Measurements from ENCODE around the gene PPM1B.
A peak's percentile ranks its signal among the peaks of the same experiment; 100 is the strongest.
"Not testable (repeated sequence)": the region's sequence is repeated elsewhere in the genome, so short reads cannot be mapped to it uniquely, and the experiment has no call there.

The PPM1B gene

GRCh38 chr2:44167908-44168680 is 581 bp upstream of the PPM1B start:
- Histone ChIP-seq H3K9me3 (no peaks in the 10 kb centered on the region), H3K36me3 (no peaks in the 10 kb centered on the region), H3K27me3 (no peaks in the 10 kb centered on the region), H3K4me1 (ENCODE audit: control insufficient read depth in 1 of 2, insufficient read depth in 1 of 2, low read depth in 1 of 2, low read length in 1 of 2) (peaks cover 53 to 56% of the 10 kb centered on the region in 2 experiments), H3K27ac (peak overlapping the region; percentile 97), H3K4me3 (ENCODE audit: low read depth in 1 of 2, low read length in 1 of 2) (peak overlapping the region; percentile 93 to 98)
- peak; percentile 15 for TF ChIP-seq CTCF (IDR thresholded peaks at IDR 0.05)

GRCh38 chr2:44169155-44169898 is 652 bp downstream of the PPM1B start:
- peaks cover 41 to 50% of the 10 kb centered on the region in 2 experiments for H3K4me1 ChIP-seq (ENCODE audit: control insufficient read depth in 1 of 2, insufficient read depth in 1 of 2, low read depth in 1 of 2, low read length in 1 of 2)
- peak overlapping the region; percentile 81 to 93 for H3K4me3 ChIP-seq (ENCODE audit: low read depth in 1 of 2, low read length in 1 of 2)
- H3K27ac ChIP-seq, result peak overlapping the region; percentile 97
- no peaks in the 10 kb centered on the region for H3K36me3 ChIP-seq
- no peaks in the 10 kb centered on the region for H3K27me3 ChIP-seq
- TF ChIP-seq CTCF (IDR thresholded peaks at IDR 0.05), result no peak
- H3K9me3 ChIP-seq, result no peaks in the 10 kb centered on the region

- no peaks in the 10 kb centered on the region for H3K27me3 ChIP-seq
- peak overlapping the region; percentile 97 for H3K27ac ChIP-seq
- peak overlapping the region; percentile 81 to 93 for H3K4me3 ChIP-seq (ENCODE audit: low read depth in 1 of 2, low read length in 1 of 2)
- H3K9me3 ChIP-seq, result no peaks in the 10 kb centered on the region
- no peaks in the 10 kb centered on the region for H3K36me3 ChIP-seq
- H3K4me1 ChIP-seq (ENCODE audit: control insufficient read depth in 1 of 2, insufficient read depth in 1 of 2, low read depth in 1 of 2, low read length in 1 of 2), result peaks cover 35 to 46% of the 10 kb centered on the region in 2 experiments
- TF ChIP-seq CTCF (IDR thresholded peaks at IDR 0.05), result no peak
Observed at GRCh38 chr2:44170311-44170717, 1.6 kb downstream of the PPM1B start.

GRCh38 chr2:44171018-44171417 is 2.3 kb downstream of the PPM1B start:
- Histone ChIP-seq H3K9me3 (no peaks in the 10 kb centered on the region), H3K4me1 (ENCODE audit: control insufficient read depth in 1 of 2, insufficient read depth in 1 of 2, low read depth in 1 of 2, low read length in 1 of 2) (peaks cover 35 to 51% of the 10 kb centered on the region in 2 experiments), H3K27me3 (no peaks in the 10 kb centered on the region), H3K4me3 (ENCODE audit: low read depth in 1 of 2, low read length in 1 of 2) (peak overlapping the region; percentile 81 to 93), H3K27ac (peak overlapping the region; percentile 97), H3K36me3 (no peaks in the 10 kb centered on the region)
- TF ChIP-seq CTCF (IDR thresholded peaks at IDR 0.05), result no peak

- H3K36me3 ChIP-seq, H3K9me3 ChIP-seq, H3K27me3 ChIP-seq: not testable (repeated sequence)
- H3K4me3 ChIP-seq (ENCODE audit: low read depth in 1 of 2, low read length in 1 of 2), result peak overlapping the region; percentile 81 to 93
- peak overlapping the region; percentile 97 for H3K27ac ChIP-seq
- H3K4me1 ChIP-seq (ENCODE audit: control insufficient read depth in 1 of 2, insufficient read depth in 1 of 2, low read depth in 1 of 2, low read length in 1 of 2), result peaks cover 35 to 55% of the 10 kb centered on the region in 2 experiments
Observed at GRCh38 chr2:44171442-44171841, 2.8 kb downstream of the PPM1B start.

- H3K27ac ChIP-seq, result peak overlapping the region; percentile 12
- H3K4me3 ChIP-seq (ENCODE audit: low read depth in 1 of 2, low read length in 1 of 2), result no peak overlapping the region
- no peaks in the 10 kb centered on the region for H3K36me3 ChIP-seq
- H3K27me3 ChIP-seq, result no peaks in the 10 kb centered on the region
- no peak for TF ChIP-seq CTCF (IDR thresholded peaks at IDR 0.05)
- H3K9me3 ChIP-seq, result no peaks in the 10 kb centered on the region
- H3K4me1 ChIP-seq (ENCODE audit: control insufficient read depth in 1 of 2, insufficient read depth in 1 of 2, low read depth in 1 of 2, low read length in 1 of 2), result peaks cover 31 to 51% of the 10 kb centered on the region in 2 experiments
Observed at GRCh38 chr2:44172576-44172975, 3.9 kb downstream of the PPM1B start.

All from neutrophil (primary cell).